Endothelial cell (in vitro differentiated cells): ENCODE results near the gene PKP1. TPM values are rescaled to one million over a fixed set of nuclear protein-coding genes. Genes with fewer than 3 reads are reported as not detected.

Source experiments
- DNase-seq: peaks from one replicate; pipeline ENCODE4 v3.0.0; 2021; ENCODE audit warnings: low spot score
- H3K27ac Mint-ChIP-seq: one replicate; pipeline ENCODE4 v1.8.0; 2021; ENCODE audit warnings: mixed read lengths, inconsistent platforms; ENCODE audit not compliant: unreplicated experiment
- H3K27me3 Mint-ChIP-seq: one replicate; pipeline ENCODE4 v1.8.0; 2021; ENCODE audit warnings: mild to moderate bottlenecking, moderate library complexity, mixed read lengths, inconsistent platforms; ENCODE audit not compliant: unreplicated experiment
- H3K36me3 Mint-ChIP-seq: one replicate; pipeline ENCODE4 v1.8.0; 2021; ENCODE audit warnings: mild to moderate bottlenecking, low read depth, mixed read lengths, inconsistent platforms; ENCODE audit not compliant: unreplicated experiment
- H3K4me1 Mint-ChIP-seq: one replicate; pipeline ENCODE4 v1.8.0; 2021; ENCODE audit warnings: mild to moderate bottlenecking, mixed read lengths, inconsistent platforms; ENCODE audit not compliant: unreplicated experiment
- H3K4me3 Mint-ChIP-seq: one replicate; pipeline ENCODE4 v1.8.0; 2021; ENCODE audit warnings: mild to moderate bottlenecking, mixed read lengths, inconsistent platforms; ENCODE audit not compliant: unreplicated experiment
- H3K9me3 Mint-ChIP-seq: one replicate; pipeline ENCODE4 v1.8.0; 2021; ENCODE audit warnings: mixed read lengths, inconsistent platforms; ENCODE audit not compliant: unreplicated experiment
- total RNA-seq: library from RNA; stranded (reverse); fragmentation: NEBNext Ultra II Directional; extraction: Animal tissue kit (Norgen Biotek cat#: 25700); gene quantifications from one replicate; pipeline ENCODE4 v1.2.1, GENCODE V29; 2021; ENCODE audit not compliant: unreplicated experiment
- TF ChIP-seq, protein P1 (sequence below): fragments of 200-600 bp; sonication (generic); IDR thresholded peaks from one replicate; pipeline ENCODE4 v1.5.0; 2021; ENCODE audit warnings: antibody characterized with exemption; ENCODE audit not compliant: unreplicated experiment

Gene PKP1
- total RNA-seq, 1 donor from 2014 or later = 0.64 TPM

- no peak for DNase-seq
- Mint-ChIP-seq H3K27ac (no peak overlapping the region), H3K36me3 (peaks cover 4% of the 10 kb centered on the region), H3K27me3 (peaks cover 9% of the 10 kb centered on the region), H3K4me1 (peaks cover 18% of the 10 kb centered on the region), H3K4me3 (no peak overlapping the region), H3K9me3 (no peaks in the 10 kb centered on the region)
- TF ChIP-seq, protein P1, sequence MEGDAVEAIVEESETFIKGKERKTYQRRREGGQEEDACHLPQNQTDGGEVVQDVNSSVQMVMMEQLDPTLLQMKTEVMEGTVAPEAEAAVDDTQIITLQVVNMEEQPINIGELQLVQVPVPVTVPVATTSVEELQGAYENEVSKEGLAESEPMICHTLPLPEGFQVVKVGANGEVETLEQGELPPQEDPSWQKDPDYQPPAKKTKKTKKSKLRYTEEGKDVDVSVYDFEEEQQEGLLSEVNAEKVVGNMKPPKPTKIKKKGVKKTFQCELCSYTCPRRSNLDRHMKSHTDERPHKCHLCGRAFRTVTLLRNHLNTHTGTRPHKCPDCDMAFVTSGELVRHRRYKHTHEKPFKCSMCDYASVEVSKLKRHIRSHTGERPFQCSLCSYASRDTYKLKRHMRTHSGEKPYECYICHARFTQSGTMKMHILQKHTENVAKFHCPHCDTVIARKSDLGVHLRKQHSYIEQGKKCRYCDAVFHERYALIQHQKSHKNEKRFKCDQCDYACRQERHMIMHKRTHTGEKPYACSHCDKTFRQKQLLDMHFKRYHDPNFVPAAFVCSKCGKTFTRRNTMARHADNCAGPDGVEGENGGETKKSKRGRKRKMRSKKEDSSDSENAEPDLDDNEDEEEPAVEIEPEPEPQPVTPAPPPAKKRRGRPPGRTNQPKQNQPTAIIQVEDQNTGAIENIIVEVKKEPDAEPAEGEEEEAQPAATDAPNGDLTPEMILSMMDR = no peak
Measured at GRCh38 chr1:201371792-201372191, 88.5 kb downstream of the PKP1 start.

GRCh38 chr1:201374364-201374763 is 91.1 kb downstream of the PKP1 start:
- H3K4me1 Mint-ChIP-seq = peaks cover 7% of the 10 kb centered on the region
- no peaks in the 10 kb centered on the region for H3K9me3 Mint-ChIP-seq
- TF ChIP-seq, protein P1 = no peak
- H3K4me3 Mint-ChIP-seq = no peak overlapping the region
- peaks cover 4% of the 10 kb centered on the region for H3K27me3 Mint-ChIP-seq
- DNase-seq = no peak
- no peak overlapping the region for H3K27ac Mint-ChIP-seq
- H3K36me3 Mint-ChIP-seq = no peaks in the 10 kb centered on the region

DNA sequence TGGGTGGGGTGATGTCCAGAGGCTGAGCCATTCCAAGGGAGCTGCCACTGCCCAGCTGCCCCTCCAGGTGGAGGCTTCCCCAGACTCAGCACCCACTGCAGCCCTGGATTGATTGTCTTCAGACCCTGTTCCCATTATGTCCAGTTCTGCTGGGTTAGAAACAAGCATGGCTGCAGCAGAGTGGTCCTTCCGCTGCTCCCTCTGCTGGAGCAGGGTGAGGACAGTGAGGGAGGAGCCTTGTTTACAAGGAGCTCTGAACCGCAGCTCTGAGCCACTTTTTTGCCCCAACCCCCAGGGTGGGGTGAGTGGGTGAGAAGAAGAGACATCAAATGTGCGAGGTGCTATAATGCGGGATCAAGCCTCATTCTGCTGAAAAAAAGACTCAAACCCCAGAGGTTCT is 91.9 kb downstream of the PKP1 start:
- TF ChIP-seq, protein P1 = no peak
- no peaks in the 10 kb centered on the region for H3K9me3 Mint-ChIP-seq
- no peak overlapping the region for H3K4me3 Mint-ChIP-seq
- H3K27me3 Mint-ChIP-seq = peaks cover 4% of the 10 kb centered on the region
- no peak for DNase-seq
- H3K36me3 Mint-ChIP-seq = no peaks in the 10 kb centered on the region
- no peak overlapping the region for H3K27ac Mint-ChIP-seq
- H3K4me1 Mint-ChIP-seq = peaks cover 7% of the 10 kb centered on the region

DNA sequence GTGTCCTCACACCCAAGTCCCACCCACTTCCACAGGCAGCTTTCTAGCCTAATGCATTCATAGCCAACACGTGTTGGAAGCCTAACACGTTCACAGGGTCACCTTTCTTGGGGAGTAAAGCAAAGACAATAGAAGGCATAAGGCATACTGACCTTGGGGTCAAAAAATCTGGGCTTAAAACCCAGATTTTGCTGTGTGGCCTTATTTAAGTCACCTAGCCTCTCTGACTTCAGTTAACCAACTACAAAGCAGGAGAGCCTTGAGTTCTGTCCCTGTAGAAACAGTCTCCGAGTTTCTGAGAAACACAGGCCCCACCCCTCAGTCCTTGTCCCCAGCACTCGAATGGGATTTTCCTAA is 92.8 kb downstream of the PKP1 start:
- H3K4me1 Mint-ChIP-seq = peaks cover 7% of the 10 kb centered on the region
- no peaks in the 10 kb centered on the region for H3K36me3 Mint-ChIP-seq
- no peaks in the 10 kb centered on the region for H3K9me3 Mint-ChIP-seq
- no peak for DNase-seq
- no peak overlapping the region for H3K27ac Mint-ChIP-seq
- no peak overlapping the region for H3K4me3 Mint-ChIP-seq
- TF ChIP-seq, protein P1 = no peak
- H3K27me3 Mint-ChIP-seq = peaks cover 7% of the 10 kb centered on the region

- H3K36me3 Mint-ChIP-seq = no peaks in the 10 kb centered on the region
- TF ChIP-seq, protein P1 = peak; percentile 62
- H3K4me3 Mint-ChIP-seq = no peak overlapping the region
- no peak overlapping the region for H3K27ac Mint-ChIP-seq
- peaks cover 5% of the 10 kb centered on the region for H3K27me3 Mint-ChIP-seq
- peak; percentile 78 for DNase-seq
- H3K4me1 Mint-ChIP-seq = peaks cover 7% of the 10 kb centered on the region
- no peaks in the 10 kb centered on the region for H3K9me3 Mint-ChIP-seq
Measured at GRCh38 chr1:201376464-201377374, 93.4 kb downstream of the PKP1 start.
